Measurements from ENCODE around the gene SEC24D.

The SEC24D gene

GRCh38 chr4:118803253-118803652 lies 32.7 kb downstream of the SEC24D start:
- ChIA-PET POLR2A (no interaction called here), CTCF (interaction anchor here (1.0 kb wide), 1 partner anchor 29 kb away, joined by 3 read pairs; no protein-coding TSS in a partner anchor)
- Histone ChIP-seq H3K9me3 (ENCODE audit: control insufficient read depth, insufficient read depth, low read depth, low read length) (no peaks in the 10 kb centered on the region), H3K4me1 (ENCODE audit: control insufficient read depth, insufficient read depth, low read length) (no peaks in the 10 kb centered on the region), H3K4me3 (ENCODE audit: low read depth, low read length) (no peak overlapping the region), H3K36me3 (ENCODE audit: control insufficient read depth in 2 of 2, insufficient read depth in 1 of 2, low read length in 2 of 2) (peaks cover 0 to 67% of the 10 kb centered on the region in 2 experiments; a peak in 2 of 3 replicates), H3K27ac (ENCODE audit: extremely low read depth, low read depth, low read length) (no peak overlapping the region)
- TF ChIP-seq ZNF248 (tag by site-specific recombination; IDR thresholded peaks at IDR 0.05): no peak
- no peak for TF ChIP-seq ZSCAN5A (tag by site-specific recombination; IDR thresholded peaks at IDR 0.05)
- TF ChIP-seq ZNF202 (tag by site-specific recombination; IDR thresholded peaks at IDR 0.05; ENCODE audit: borderline replicate concordance): no peak

GRCh38 chr4:118801895-118802575 lies 33.9 kb downstream of the SEC24D start:
- POLR2A ChIA-PET: no interaction called here
- no peaks in the 10 kb centered on the region for H3K4me1 ChIP-seq (ENCODE audit: control insufficient read depth, insufficient read depth, low read length)
- CTCF ChIA-PET: interaction anchor here (0.6 to 0.7 kb wide), 3 partner anchors 16 to 57 kb away, joined by 3 to 4 read pairs (median 3); no protein-coding TSS in a partner anchor
- H3K9me3 ChIP-seq (ENCODE audit: control insufficient read depth, insufficient read depth, low read depth, low read length): no peaks in the 10 kb centered on the region
- H3K4me3 ChIP-seq (ENCODE audit: low read depth, low read length): no peak overlapping the region
- H3K27ac ChIP-seq (ENCODE audit: extremely low read depth, low read depth, low read length): no peak overlapping the region
- no peak for TF ChIP-seq KLF1 (tag by site-specific recombination; IDR thresholded peaks at IDR 0.05)
- TF ChIP-seq HOXC10 (CRISPR knock-in tag; IDR thresholded peaks at IDR 0.05): no peak
- no peak for TF ChIP-seq SP7 (tag by site-specific recombination; IDR thresholded peaks at IDR 0.05)
- no peak for TF ChIP-seq ZBTB8A (tag by site-specific recombination; IDR thresholded peaks at IDR 0.05)
- TF ChIP-seq ZNF777 (tag by site-specific recombination; IDR thresholded peaks at IDR 0.05; ENCODE audit: borderline replicate concordance): no peak
- no peak for TF ChIP-seq MEIS1 (CRISPR knock-in tag; IDR thresholded peaks at IDR 0.05; ENCODE audit: borderline replicate concordance)
- TF ChIP-seq CTCF (tag by site-specific recombination; IDR thresholded peaks at IDR 0.05): no peak
- no peak for TF ChIP-seq ZNF157 (tag by site-specific recombination; IDR thresholded peaks at IDR 0.05)
- TF ChIP-seq ZNF19 (tag by site-specific recombination; IDR thresholded peaks at IDR 0.05; ENCODE audit: low read depth): no peak
- TF ChIP-seq ZNF549 (tag by site-specific recombination; IDR thresholded peaks at IDR 0.05): no peak
- TF ChIP-seq ZNF133 (tag by site-specific recombination; IDR thresholded peaks at IDR 0.05): no peak
- no peak for TF ChIP-seq ZNF670 (tag by site-specific recombination; IDR thresholded peaks at IDR 0.05; ENCODE audit: low read depth)
- no peak for TF ChIP-seq ZNF624 (tag by site-specific recombination; IDR thresholded peaks at IDR 0.05)
- TF ChIP-seq ZNF202 (tag by site-specific recombination; IDR thresholded peaks at IDR 0.05; ENCODE audit: borderline replicate concordance): no peak
- no peak for TF ChIP-seq ZNF660 (tag by site-specific recombination; IDR thresholded peaks at IDR 0.05)
- no peak for TF ChIP-seq ZNF707 (tag by site-specific recombination; IDR thresholded peaks at IDR 0.05)
- TF ChIP-seq ZNF140 (tag by site-specific recombination; IDR thresholded peaks at IDR 0.05): no peak
- peaks cover 0 to 65% of the 10 kb centered on the region in 2 experiments; a peak in 2 of 3 replicates for H3K36me3 ChIP-seq (ENCODE audit: control insufficient read depth in 2 of 2, insufficient read depth in 1 of 2, low read length in 2 of 2)

Measured in HEK293 (cell line).